Parathyroid adenoma (tissue), 2 donors: ENCODE data around the gene ARHGAP26.

Experiments used
- H2AFZ ChIP-seq: fragments of 300-600 bp; sonication (generic); one replicate; pipeline ENCODE4 v1.7.0; 2017; ENCODE audit warnings: antibody characterized with exemption, mild to moderate bottlenecking
- H3K27ac ChIP-seq: fragments of 300-600 bp; sonication (generic); one replicate; pipeline ENCODE4 v1.7.0; 2017
- H3K27me3 ChIP-seq: fragments of 300-600 bp; sonication (generic); one replicate; pipeline ENCODE4 v1.7.0; 2017; ENCODE audit warnings: low read length; ENCODE audit not compliant: control insufficient read depth, insufficient read depth
- H3K36me3 ChIP-seq: fragments of 300-600 bp; sonication (generic); one replicate; pipeline ENCODE4 v1.7.0; 2017; ENCODE audit warnings: low read length; ENCODE audit not compliant: control insufficient read depth, insufficient read depth
- H3K4me1 ChIP-seq: fragments of 300-600 bp; sonication (generic); one replicate; pipeline ENCODE4 v1.7.0; 2017; ENCODE audit warnings: control low read depth
- H3K4me2 ChIP-seq: fragments of 300-600 bp; sonication (generic); one replicate; pipeline ENCODE4 v1.7.0; 2017; ENCODE audit warnings: low read length
- H3K4me3 ChIP-seq: fragments of 300-600 bp; sonication (generic); one replicate; pipeline ENCODE4 v1.7.0; 2017; ENCODE audit warnings: low read depth, low read length
- H3K79me2 ChIP-seq: fragments of 300-600 bp; sonication (generic); one replicate; pipeline ENCODE4 v1.7.0; 2017; ENCODE audit warnings: control low read depth
- H3K9ac ChIP-seq: fragments of 300-600 bp; sonication (generic); one replicate; pipeline ENCODE4 v1.7.0; 2017; ENCODE audit warnings: mild to moderate bottlenecking
- H3K9me3 ChIP-seq: fragments of 300-600 bp; sonication (generic); one replicate; pipeline ENCODE4 v1.7.0; 2017; ENCODE audit warnings: low read length; ENCODE audit not compliant: control insufficient read depth
- CTCF ChIP-seq: fragments of 300-600 bp; sonication (generic); IDR thresholded peaks from one replicate; pipeline ENCODE4 v1.7.0; 2017; ENCODE audit warnings: antibody characterized with exemption, mild to moderate bottlenecking
- donor health status: primary hyperparathyroidism.

Gene ARHGAP26

DNA sequence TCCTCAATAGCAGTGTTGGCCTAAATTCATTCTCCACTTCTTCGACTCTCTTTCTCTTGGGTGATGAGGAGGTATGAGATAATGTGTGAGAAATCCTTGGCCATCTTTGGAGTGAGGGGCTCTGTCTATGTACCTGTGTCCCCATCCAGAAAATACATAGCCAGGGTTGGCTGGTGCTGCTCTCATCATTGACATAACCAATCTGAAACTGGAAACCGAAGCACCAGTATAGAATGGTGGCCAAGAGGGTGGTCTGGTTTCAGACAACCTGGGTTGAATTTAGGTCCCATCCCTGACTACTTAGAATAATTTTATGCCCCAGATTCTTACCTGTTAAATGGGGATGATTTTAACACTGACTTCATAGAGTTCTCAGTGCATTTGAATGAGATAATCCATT lies 208.1 kb downstream of the ARHGAP26 start:
- Histone ChIP-seq H3K36me3 (no peaks in the 10 kb centered on the region), H3K9ac (no peak overlapping the region), H3K4me1 (no peaks in the 10 kb centered on the region), H3K79me2 (no peaks in the 10 kb centered on the region), H3K9me3 (no peaks in the 10 kb centered on the region), H3K27me3 (no peaks in the 10 kb centered on the region), H3K27ac (no peak overlapping the region), H2AFZ (no peak overlapping the region), H3K4me3 (no peak overlapping the region), H3K4me2 (no peak overlapping the region)
- no peak for TF ChIP-seq CTCF

GRCh38 chr5:142978726-142979125 lies 208.5 kb downstream of the ARHGAP26 start:
- no peak overlapping the region for H2AFZ ChIP-seq
- no peak overlapping the region for H3K9ac ChIP-seq
- no peaks in the 10 kb centered on the region for H3K36me3 ChIP-seq
- H3K27me3 ChIP-seq, result no peaks in the 10 kb centered on the region
- H3K79me2 ChIP-seq, result no peaks in the 10 kb centered on the region
- H3K27ac ChIP-seq, result no peak overlapping the region
- no peak overlapping the region for H3K4me2 ChIP-seq
- H3K9me3 ChIP-seq, result no peaks in the 10 kb centered on the region
- H3K4me1 ChIP-seq, result no peaks in the 10 kb centered on the region
- H3K4me3 ChIP-seq, result no peak overlapping the region
- TF ChIP-seq CTCF, result no peak

GRCh38 chr5:142979636-142980035 lies 209.5 kb downstream of the ARHGAP26 start:
- no peaks in the 10 kb centered on the region for H3K4me1 ChIP-seq
- H3K4me2 ChIP-seq, result no peak overlapping the region
- H3K9me3 ChIP-seq, result no peaks in the 10 kb centered on the region
- H3K27ac ChIP-seq, result no peak overlapping the region
- H3K4me3 ChIP-seq, result no peak overlapping the region
- H3K79me2 ChIP-seq, result no peaks in the 10 kb centered on the region
- H3K36me3 ChIP-seq, result no peaks in the 10 kb centered on the region
- H3K9ac ChIP-seq, result no peak overlapping the region
- H3K27me3 ChIP-seq, result no peaks in the 10 kb centered on the region
- TF ChIP-seq CTCF, result no peak
- no peak overlapping the region for H2AFZ ChIP-seq

DNA sequence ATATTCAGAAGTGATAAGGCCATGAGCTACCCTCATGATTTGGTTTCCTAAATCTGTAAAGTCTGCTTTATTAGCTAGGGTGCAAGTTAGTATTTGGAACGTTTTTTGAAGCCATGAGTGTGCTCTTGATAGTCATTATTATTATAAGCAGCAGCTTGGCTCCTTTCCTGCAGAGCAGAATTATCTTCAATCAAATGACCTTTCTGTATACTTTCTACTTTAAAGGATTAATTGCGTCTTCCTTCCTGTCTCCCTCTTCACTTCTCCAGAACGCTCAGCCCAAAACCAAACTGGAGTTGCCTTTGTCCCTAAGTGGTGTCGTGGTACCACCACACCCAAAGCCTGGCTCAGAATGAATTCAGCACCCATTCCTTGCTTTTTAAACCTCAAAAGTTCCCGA lies 211.3 kb downstream of the ARHGAP26 start:
- Histone ChIP-seq H3K9ac (no peak overlapping the region), H2AFZ (no peak overlapping the region), H3K27me3 (no peaks in the 10 kb centered on the region), H3K4me3 (no peak overlapping the region), H3K4me2 (no peak overlapping the region), H3K36me3 (no peaks in the 10 kb centered on the region), H3K9me3 (no peaks in the 10 kb centered on the region), H3K4me1 (no peaks in the 10 kb centered on the region), H3K27ac (peak overlapping the region; percentile 45), H3K79me2 (no peaks in the 10 kb centered on the region)
- no peak for TF ChIP-seq CTCF

GRCh38 chr5:142981886-142982820 lies 212.0 kb downstream of the ARHGAP26 start:
- H3K79me2 ChIP-seq, result no peaks in the 10 kb centered on the region
- no peak overlapping the region for H3K4me2 ChIP-seq
- no peaks in the 10 kb centered on the region for H3K36me3 ChIP-seq
- H3K9me3 ChIP-seq, result no peaks in the 10 kb centered on the region
- H3K27me3 ChIP-seq, result no peaks in the 10 kb centered on the region
- TF ChIP-seq CTCF, result no peak
- no peak overlapping the region for H3K9ac ChIP-seq
- no peaks in the 10 kb centered on the region for H3K4me1 ChIP-seq
- no peak overlapping the region for H2AFZ ChIP-seq
- H3K4me3 ChIP-seq, result no peak overlapping the region
- peak overlapping the region; percentile 45 for H3K27ac ChIP-seq
